Measurements from ENCODE around the gene CDYL. TPM values are rescaled to one million over a fixed set of nuclear protein-coding genes. Genes with fewer than 3 reads are reported as not detected.

The CDYL gene
- total RNA-seq, 4 donors from 2014 or later: 24.1 to 24.8 (median 24.5) TPM

DNA sequence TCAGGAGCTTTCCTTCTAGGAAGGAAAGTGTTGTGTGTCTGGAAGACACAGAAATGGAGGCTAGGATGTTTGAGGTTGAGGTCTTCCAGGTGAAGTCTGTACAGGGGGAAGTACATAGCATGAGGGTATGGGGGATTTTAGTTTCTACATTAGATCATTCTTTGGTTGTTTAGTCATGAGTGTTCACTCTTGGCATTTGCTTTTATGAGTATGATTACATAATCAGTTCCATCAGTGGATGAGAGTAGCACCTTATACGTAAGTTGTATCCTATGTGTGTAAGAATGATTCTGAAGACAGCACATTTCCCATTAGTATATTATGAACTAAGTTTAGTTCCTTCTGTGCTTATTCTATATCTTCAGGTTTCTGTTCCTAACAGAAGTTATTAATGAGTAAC lies 1.9 kb downstream of the CDYL start:
- no peak overlapping the region for H3K27ac ChIP-seq

DNA sequence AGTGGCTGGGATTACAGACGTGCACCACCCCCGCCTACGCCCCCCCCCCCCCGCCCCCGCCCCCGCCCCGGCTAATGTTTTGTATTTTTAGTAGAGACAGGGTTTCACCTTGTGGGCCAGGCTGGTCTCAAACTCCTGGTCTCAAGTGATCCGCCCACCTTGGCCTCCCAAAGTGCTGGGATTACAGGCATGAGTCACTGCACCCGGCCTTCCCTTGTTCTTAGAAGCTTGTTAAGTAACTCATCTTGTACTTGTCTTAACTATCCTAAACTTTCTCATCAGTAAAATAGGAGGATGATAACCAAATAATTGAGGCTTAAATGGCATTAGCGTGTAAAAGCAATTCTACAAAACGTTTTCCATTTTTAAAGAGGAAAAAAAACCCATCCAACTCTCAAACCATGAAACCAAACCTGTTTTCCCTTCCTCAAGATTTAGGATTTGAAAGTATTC lies 4.2 kb downstream of the CDYL start:
- in situ Hi-C loops (cut with MboI; ENCODE audit: low sequenced_read_pairs in 4 of 4): no loop called here
- no peaks in the 10 kb centered on the region for H3K27me3 ChIP-seq
- no peak overlapping the region for H3K4me3 ChIP-seq
- peaks cover 25 to 30% of the 10 kb centered on the region in 2 donors for H3K4me1 ChIP-seq
- intact Hi-C loops (cut with DNase I; ENCODE audit: low total_unique reads): no loop called here
- ATAC-seq (no peak), DNase-seq (peak in 1 of 2 donors; percentile 18)
- peaks cover 0 to 3% (median 0%) of the 10 kb centered on the region in 3 donors for H3K9me3 ChIP-seq
- no peak overlapping the region for H3K27ac ChIP-seq
- TF ChIP-seq POLR2A (IDR thresholded peaks at IDR 0.05): no peak
- TF ChIP-seq, protein P1, sequence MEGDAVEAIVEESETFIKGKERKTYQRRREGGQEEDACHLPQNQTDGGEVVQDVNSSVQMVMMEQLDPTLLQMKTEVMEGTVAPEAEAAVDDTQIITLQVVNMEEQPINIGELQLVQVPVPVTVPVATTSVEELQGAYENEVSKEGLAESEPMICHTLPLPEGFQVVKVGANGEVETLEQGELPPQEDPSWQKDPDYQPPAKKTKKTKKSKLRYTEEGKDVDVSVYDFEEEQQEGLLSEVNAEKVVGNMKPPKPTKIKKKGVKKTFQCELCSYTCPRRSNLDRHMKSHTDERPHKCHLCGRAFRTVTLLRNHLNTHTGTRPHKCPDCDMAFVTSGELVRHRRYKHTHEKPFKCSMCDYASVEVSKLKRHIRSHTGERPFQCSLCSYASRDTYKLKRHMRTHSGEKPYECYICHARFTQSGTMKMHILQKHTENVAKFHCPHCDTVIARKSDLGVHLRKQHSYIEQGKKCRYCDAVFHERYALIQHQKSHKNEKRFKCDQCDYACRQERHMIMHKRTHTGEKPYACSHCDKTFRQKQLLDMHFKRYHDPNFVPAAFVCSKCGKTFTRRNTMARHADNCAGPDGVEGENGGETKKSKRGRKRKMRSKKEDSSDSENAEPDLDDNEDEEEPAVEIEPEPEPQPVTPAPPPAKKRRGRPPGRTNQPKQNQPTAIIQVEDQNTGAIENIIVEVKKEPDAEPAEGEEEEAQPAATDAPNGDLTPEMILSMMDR (IDR thresholded peaks at IDR 0.05 in 4 of 5, conservative IDR thresholded peaks at IDR 0.05 in 1 of 5): no peak
- H3K36me3 ChIP-seq: no peaks in the 10 kb centered on the region

More for the DNA sequence above, 1.9 kb downstream of the CDYL start:
- Histone ChIP-seq H3K36me3 (no peaks in the 10 kb centered on the region), H3K4me1 (peaks cover 25 to 30% of the 10 kb centered on the region in 2 donors), H3K27me3 (no peaks in the 10 kb centered on the region), H3K9me3 (peaks cover 0 to 3% (median 0%) of the 10 kb centered on the region in 3 donors), H3K4me3 (peak overlapping the region; percentile 56 to 82 (median 63))
- ATAC-seq: no peak
- TF ChIP-seq POLR2A (IDR thresholded peaks at IDR 0.05): no peak
- TF ChIP-seq, protein P1 (IDR thresholded peaks at IDR 0.05 in 4 of 5, conservative IDR thresholded peaks at IDR 0.05 in 1 of 5): no peak
- in situ Hi-C loops (cut with MboI; ENCODE audit: low sequenced_read_pairs in 4 of 4) (no loop called here), intact Hi-C loops (cut with DNase I; ENCODE audit: low total_unique reads) (loop anchor here (5.0 to 10.0 kb wide), 4 partner anchors 159 to 463 kb away; partner anchors contain the start of gene RPP40)
- DNase-seq: no peak

DNA sequence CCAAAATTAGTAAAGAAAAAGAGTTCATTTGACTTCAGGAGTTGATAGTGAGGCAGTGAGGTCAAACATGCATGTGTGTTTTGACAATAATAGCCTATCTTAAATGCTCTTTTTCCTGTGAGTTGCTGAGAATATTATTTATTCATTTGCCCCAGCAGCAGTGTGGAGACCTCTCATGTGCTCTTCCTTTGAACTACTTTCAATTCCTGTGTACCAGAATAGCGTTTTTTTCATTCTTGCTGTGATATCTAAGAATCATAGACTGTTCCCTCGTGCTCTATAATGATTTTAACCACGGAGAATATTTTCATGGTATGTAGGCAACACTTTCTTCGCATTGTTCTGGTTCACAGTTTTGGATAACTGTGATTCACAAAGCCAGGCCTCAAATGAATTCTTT lies 5.2 kb downstream of the CDYL start:
- H3K36me3 ChIP-seq: no peaks in the 10 kb centered on the region
- no peak for DNase-seq
- in situ Hi-C loops (cut with MboI; ENCODE audit: low sequenced_read_pairs in 4 of 4) (no loop called here), intact Hi-C loops (cut with DNase I; ENCODE audit: low total_unique reads) (no loop called here)
- H3K27ac ChIP-seq: no peak overlapping the region
- no peak for TF ChIP-seq POLR2A (IDR thresholded peaks at IDR 0.05)
- TF ChIP-seq, protein P1 (IDR thresholded peaks at IDR 0.05 in 4 of 5, conservative IDR thresholded peaks at IDR 0.05 in 1 of 5): no peak
- no peak overlapping the region for H3K4me3 ChIP-seq
- H3K9me3 ChIP-seq: peaks cover 0 to 3% (median 0%) of the 10 kb centered on the region in 3 donors
- peaks cover 25 to 30% of the 10 kb centered on the region in 2 donors for H3K4me1 ChIP-seq
- no peak for ATAC-seq
- no peaks in the 10 kb centered on the region for H3K27me3 ChIP-seq

DNA sequence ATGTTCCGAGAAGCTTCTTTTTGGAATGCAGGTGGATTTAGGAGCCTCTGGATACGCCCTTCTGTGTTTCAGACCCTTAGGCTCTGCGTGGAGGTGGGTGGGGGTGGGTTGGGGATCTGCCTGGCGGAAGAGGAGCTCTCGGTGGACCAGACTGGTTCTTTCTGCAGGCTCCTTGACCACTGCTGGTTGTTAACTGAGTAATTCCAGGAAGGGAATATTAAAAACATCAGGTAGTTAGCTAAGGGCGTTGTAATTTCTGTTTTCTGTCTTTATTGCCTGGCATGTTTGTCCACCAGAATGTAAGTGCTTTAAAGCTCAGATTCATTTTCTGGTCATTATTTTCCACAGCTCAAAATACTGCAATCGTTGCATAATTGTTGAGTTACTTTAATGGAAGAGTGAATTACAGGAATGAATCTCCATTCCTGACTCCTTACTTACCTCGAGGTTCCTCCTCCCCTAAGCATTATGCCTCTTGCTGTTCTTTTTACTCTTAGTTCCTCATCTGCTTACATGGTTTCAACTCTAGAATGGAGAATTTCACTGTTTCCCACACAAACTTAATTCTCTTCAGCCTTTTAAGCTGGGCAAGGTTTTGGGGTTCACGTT lies 5.9 kb downstream of the CDYL start:
- H3K4me3 ChIP-seq: no peak overlapping the region
- in situ Hi-C loops (cut with MboI; ENCODE audit: low sequenced_read_pairs in 4 of 4) (no loop called here), intact Hi-C loops (cut with DNase I; ENCODE audit: low total_unique reads) (no loop called here)
- DNase-seq: no peak
- no peak for TF ChIP-seq POLR2A (IDR thresholded peaks at IDR 0.05)
- TF ChIP-seq, protein P1 (IDR thresholded peaks at IDR 0.05 in 4 of 5, conservative IDR thresholded peaks at IDR 0.05 in 1 of 5): no peak
- ATAC-seq: no peak
- no peaks in the 10 kb centered on the region for H3K27me3 ChIP-seq
- H3K9me3 ChIP-seq: peaks cover 0 to 3% (median 0%) of the 10 kb centered on the region in 3 donors
- peaks cover 25 to 34% of the 10 kb centered on the region in 2 donors for H3K4me1 ChIP-seq
- H3K27ac ChIP-seq: no peak overlapping the region
- no peaks in the 10 kb centered on the region for H3K36me3 ChIP-seq

All from gastrocnemius medialis (tissue), 4 donors.